ENCODE data around the gene TUBB2A. TPM values are rescaled to one million over a fixed set of nuclear protein-coding genes. Genes with fewer than 3 reads are reported as not detected.
A peak's percentile ranks its signal among the peaks of the same experiment; 100 is the strongest.

TUBB2A gene
- total and polyA plus RNA-seq, 10 of the 15 experiments (the other 5 are each of a cell fraction or from before 2014, with no cell fraction given) = 2.2 to 49.5 (median 31.3) TPM

DNA sequence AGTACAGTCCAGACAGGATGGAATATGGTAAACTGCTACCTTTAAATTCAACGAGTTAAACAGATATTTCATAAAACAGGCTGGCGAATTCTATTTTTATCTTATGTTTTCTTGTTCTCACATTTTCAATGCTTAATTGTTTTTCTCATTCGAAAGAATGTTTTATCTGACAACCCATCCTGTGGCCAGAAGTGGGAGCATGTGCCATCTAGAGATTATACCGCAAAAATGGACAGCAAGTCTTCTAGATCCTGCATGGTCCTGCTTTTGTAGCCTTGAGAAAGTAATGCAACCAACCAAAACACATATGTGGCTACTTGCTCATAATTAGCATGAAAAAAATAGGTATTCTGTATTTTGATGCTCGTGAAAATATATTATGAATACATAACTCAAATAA lies 39.4 kb upstream of the TUBB2A start:
- H3K27me3 ChIP-seq (replicated peaks in 1 of 2; ENCODE audit: control insufficient read depth in 2 of 2, insufficient read depth in 2 of 2, low read length in 1 of 2) = no peaks in the 10 kb centered on the region
- no peak overlapping the region for H3K9ac ChIP-seq (ENCODE audit: control insufficient read depth, insufficient read depth, low read length)
- H3K9me3 ChIP-seq (replicated peaks; ENCODE audit: control insufficient read depth, insufficient read depth, low read length) = no peaks in the 10 kb centered on the region; the same call in 2 of the 3 replicates
- no peaks in the 10 kb centered on the region for H3K79me2 ChIP-seq (ENCODE audit: control insufficient read depth, insufficient read depth, low read length)
- H3K4me3 ChIP-seq = no peak overlapping the region
- intact Hi-C loops (cut with micrococcal nuclease; ENCODE audit: unreplicated experiment) = no loop called here
- ChIA-PET POLR2A (interaction anchor here (0.6 kb wide), 1 partner anchor 276 kb away, joined by 3 read pairs; no protein-coding TSS in a partner anchor), CTCF (interaction anchor here (1.0 kb wide), 1 partner anchor 33 kb away, joined by 3 read pairs; no protein-coding TSS in a partner anchor), RAD21 (ENCODE audit: unreplicated experiment) (no interaction called here), SMC1A (ENCODE audit: uncharacterized antibody, unreplicated experiment) (no interaction called here)
- DNase-seq (ENCODE audit: low read depth, low spot score) (no peak), FAIRE-seq (no peak), ATAC-seq (no peak)
- no TSS peak for BruUV-seq (replicated peaks)
- no peaks in the 10 kb centered on the region for H4K20me1 ChIP-seq (ENCODE audit: control insufficient read depth, insufficient read depth)
- H3K36me3 ChIP-seq (ENCODE audit: control insufficient read depth in 2 of 2, insufficient read depth in 2 of 2, low read length in 1 of 2) = no peaks in the 10 kb centered on the region
- H3K4me1 ChIP-seq (ENCODE audit: control insufficient read depth, insufficient read depth, low read length) = peaks cover 11% of the 10 kb centered on the region
- no peak for TF ChIP-seq TAF1 (IDR thresholded peaks at IDR 0.05; ENCODE audit: borderline replicate concordance, low read depth, low read length)
- no peak overlapping the region for H3K27ac ChIP-seq (ENCODE audit: control insufficient read depth, insufficient read depth)
- in situ Hi-C loops (cut with MboI) = no loop called here
- 57% methylated on average over 5 of the region's 5 CpGs for WGBS (ENCODE audit: insufficient coverage, insufficient replicate concordance, low lambda C conversion rate, missing lambda C conversion rate)
- no peak overlapping the region for H3K4me2 ChIP-seq (ENCODE audit: control insufficient read depth, insufficient read depth)
- H2AFZ ChIP-seq (ENCODE audit: control insufficient read depth, low read depth, low read length) = no peak overlapping the region

DNA sequence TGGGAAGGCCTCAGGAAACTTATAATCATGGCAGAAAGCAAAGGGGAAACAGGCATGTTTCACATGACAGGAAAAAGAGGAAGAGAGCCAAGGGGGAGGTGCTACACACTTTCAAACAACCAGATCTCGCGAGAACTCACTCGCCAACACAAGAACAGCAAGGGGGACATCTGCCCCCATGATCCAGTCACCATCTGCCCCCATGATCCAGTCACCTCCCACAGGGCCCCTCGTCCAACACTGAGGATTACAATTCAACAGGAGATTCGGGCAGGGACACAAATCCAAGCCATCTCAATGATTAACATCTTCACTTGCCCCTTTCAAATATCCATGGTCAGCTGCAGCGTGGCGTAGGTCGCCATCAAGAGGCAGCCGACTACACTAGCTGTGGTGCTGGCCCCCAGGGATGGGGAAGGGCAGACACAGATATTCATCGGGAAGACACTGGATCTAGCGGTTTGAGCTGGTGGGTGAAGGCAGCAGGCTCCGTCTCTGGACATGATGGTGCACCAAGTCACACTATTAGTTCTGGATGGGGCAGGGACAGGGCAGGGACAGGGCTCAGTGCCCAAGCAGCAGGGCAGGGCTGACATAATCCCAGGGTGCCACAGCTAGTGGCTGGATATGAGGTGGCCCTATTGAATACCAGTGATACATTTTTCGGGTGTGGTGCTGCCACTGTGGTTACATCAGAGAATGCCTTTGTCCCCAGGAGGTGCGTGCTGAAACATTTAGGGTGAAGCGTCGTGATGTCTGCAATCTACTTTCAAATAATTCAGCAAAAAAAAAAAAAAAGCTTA lies 38.6 kb upstream of the TUBB2A start:
- Histone ChIP-seq H3K9ac (ENCODE audit: control insufficient read depth, insufficient read depth, low read length) (no peak overlapping the region), H3K27me3 (replicated peaks in 1 of 2; ENCODE audit: control insufficient read depth in 2 of 2, insufficient read depth in 2 of 2, low read length in 1 of 2) (no peaks in the 10 kb centered on the region), H2AFZ (ENCODE audit: control insufficient read depth, low read depth, low read length) (no peak overlapping the region), H3K4me2 (ENCODE audit: control insufficient read depth, insufficient read depth) (no peak overlapping the region), H3K4me3 (no peak overlapping the region), H3K79me2 (ENCODE audit: control insufficient read depth, insufficient read depth, low read length) (no peaks in the 10 kb centered on the region), H3K27ac (ENCODE audit: control insufficient read depth, insufficient read depth) (no peak overlapping the region), H3K36me3 (ENCODE audit: control insufficient read depth in 2 of 2, insufficient read depth in 2 of 2, low read length in 1 of 2) (no peaks in the 10 kb centered on the region), H3K4me1 (ENCODE audit: control insufficient read depth, insufficient read depth, low read length) (peaks cover 11% of the 10 kb centered on the region), H3K9me3 (replicated peaks; ENCODE audit: control insufficient read depth, insufficient read depth, low read length) (no peaks in the 10 kb centered on the region; the same call in 2 of the 3 replicates), H4K20me1 (ENCODE audit: control insufficient read depth, insufficient read depth) (no peaks in the 10 kb centered on the region)
- no TSS peak for BruUV-seq (replicated peaks)
- RAD21 ChIA-PET (ENCODE audit: unreplicated experiment) = no interaction called here
- CTCF ChIA-PET = interaction anchor here (1.0 kb wide), 1 partner anchor 32 kb away, joined by 3 read pairs; no protein-coding TSS in a partner anchor
- WGBS (ENCODE audit: insufficient coverage, insufficient replicate concordance, low lambda C conversion rate, missing lambda C conversion rate) = 79% methylated on average over 16 of the region's 16 CpGs
- ATAC-seq (no peak), FAIRE-seq (no peak), DNase-seq (ENCODE audit: low read depth, low spot score) (no peak)
- in situ Hi-C loops (cut with MboI) = no loop called here
- intact Hi-C loops (cut with micrococcal nuclease; ENCODE audit: unreplicated experiment) = no loop called here
- TF ChIP-seq YBX1 (IDR thresholded peaks at IDR 0.05) (no peak), SPI1 (IDR thresholded peaks at IDR 0.05; ENCODE audit: borderline replicate concordance, insufficient read depth, low read depth, low read length) (peak; percentile 60; the same call in 1 of the 2 replicates)
- TF ChIP-seq, protein P1, sequence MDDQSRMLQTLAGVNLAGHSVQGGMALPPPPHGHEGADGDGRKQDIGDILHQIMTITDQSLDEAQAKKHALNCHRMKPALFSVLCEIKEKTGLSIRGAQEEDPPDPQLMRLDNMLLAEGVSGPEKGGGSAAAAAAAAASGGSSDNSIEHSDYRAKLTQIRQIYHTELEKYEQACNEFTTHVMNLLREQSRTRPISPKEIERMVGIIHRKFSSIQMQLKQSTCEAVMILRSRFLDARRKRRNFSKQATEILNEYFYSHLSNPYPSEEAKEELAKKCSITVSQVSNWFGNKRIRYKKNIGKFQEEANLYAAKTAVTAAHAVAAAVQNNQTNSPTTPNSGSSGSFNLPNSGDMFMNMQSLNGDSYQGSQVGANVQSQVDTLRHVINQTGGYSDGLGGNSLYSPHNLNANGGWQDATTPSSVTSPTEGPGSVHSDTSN (IDR thresholded peaks at IDR 0.05; ENCODE audit: insufficient replicate concordance, low read depth, low read length) = no peak
- POLR2A ChIA-PET = interaction anchor here (0.6 kb wide), 1 partner anchor 276 kb away, joined by 3 read pairs; no protein-coding TSS in a partner anchor
- SMC1A ChIA-PET (ENCODE audit: uncharacterized antibody, unreplicated experiment) = interaction anchor here (0.7 kb wide), 2 partner anchors 15 to 20 kb away, joined by 3 read pairs; no protein-coding TSS in a partner anchor

All from GM12878 (cell line).